Esophagus muscularis mucosa (tissue), 3 donors: ENCODE data around the gene D2HGDH.

Experiments
- POLR2AphosphoS5 ChIP-seq, 2 donors: sonication (generic); formaldehyde crosslinking; IDR thresholded peaks; one replicate each; pipeline ENCODE4 v1.6.1; 2017; ENCODE audit warnings: antibody characterized with exemption in 2 of 2
- TF ChIP-seq, protein P1 (sequence below), 3 experiments: fragments of 200-600 bp in 2 of 3; fragments of 450-650 bp in 1 of 3; sonication (generic) in 2 of 3; IDR thresholded peaks; one replicate each; pipeline ENCODE4 v1.5.1; 2017 to 2019; ENCODE audit warnings: antibody characterized with exemption in 3 of 3, mild to moderate bottlenecking in 2 of 3, moderate library complexity in 1 of 3

DNA sequence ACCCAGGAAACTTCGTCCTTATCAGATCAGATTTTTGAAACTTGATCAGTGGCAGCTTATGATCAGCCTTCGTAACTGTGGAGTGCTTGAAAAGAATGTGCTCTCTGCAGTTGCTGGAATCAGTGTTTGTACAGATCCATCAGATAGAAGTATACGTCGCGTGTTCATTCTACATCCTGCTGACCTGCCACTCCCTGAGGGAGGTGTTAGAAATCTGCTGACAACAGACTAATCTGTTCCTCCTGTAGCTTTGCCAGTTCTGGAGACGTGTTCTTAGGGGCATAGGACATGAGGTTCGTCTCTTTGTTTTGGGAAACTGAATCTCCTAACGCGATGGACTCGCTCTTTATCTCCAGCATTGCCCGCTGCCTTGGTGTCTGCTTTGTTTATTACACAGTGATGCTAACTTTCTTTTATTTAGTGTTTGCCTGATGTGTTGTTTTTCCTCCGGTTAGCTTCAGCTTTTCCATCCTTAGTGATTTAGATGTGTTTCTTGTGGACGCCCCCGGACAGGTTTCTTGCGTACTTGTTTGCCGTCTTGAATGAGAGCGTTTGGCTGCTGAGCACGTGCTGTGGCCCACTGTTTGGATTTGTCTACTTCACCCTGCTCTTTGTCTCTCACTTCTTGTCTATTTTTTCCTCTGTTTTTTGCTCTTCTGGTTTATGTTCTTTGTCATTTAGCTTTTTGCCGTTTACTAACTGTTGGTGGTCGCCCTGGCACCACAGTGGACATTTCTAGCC lies 24.8 kb downstream of the D2HGDH start:
- no peak for TF ChIP-seq POLR2AphosphoS5 (IDR thresholded peaks at IDR 0.05)
- TF ChIP-seq, protein P1, sequence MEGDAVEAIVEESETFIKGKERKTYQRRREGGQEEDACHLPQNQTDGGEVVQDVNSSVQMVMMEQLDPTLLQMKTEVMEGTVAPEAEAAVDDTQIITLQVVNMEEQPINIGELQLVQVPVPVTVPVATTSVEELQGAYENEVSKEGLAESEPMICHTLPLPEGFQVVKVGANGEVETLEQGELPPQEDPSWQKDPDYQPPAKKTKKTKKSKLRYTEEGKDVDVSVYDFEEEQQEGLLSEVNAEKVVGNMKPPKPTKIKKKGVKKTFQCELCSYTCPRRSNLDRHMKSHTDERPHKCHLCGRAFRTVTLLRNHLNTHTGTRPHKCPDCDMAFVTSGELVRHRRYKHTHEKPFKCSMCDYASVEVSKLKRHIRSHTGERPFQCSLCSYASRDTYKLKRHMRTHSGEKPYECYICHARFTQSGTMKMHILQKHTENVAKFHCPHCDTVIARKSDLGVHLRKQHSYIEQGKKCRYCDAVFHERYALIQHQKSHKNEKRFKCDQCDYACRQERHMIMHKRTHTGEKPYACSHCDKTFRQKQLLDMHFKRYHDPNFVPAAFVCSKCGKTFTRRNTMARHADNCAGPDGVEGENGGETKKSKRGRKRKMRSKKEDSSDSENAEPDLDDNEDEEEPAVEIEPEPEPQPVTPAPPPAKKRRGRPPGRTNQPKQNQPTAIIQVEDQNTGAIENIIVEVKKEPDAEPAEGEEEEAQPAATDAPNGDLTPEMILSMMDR (IDR thresholded peaks at IDR 0.05) = no peak
